ENCODE measurements around the gene PTCD2. TPM values are rescaled to one million over a fixed set of nuclear protein-coding genes. Genes with fewer than 3 reads are reported as not detected.
A peak's percentile ranks its signal among the peaks of the same experiment; 100 is the strongest.

Gene PTCD2
- total RNA-seq, 1 donor = 11.7 TPM

- no peak for TF ChIP-seq CTCF (IDR thresholded peaks at IDR 0.05; ENCODE audit: insufficient read depth, low read depth, low read length)
- H3K4me3 ChIP-seq (ENCODE audit: low read depth, low read length) = no peak overlapping the region
- DNase-seq (ENCODE audit: low read depth) = no peak
Measured at GRCh38 chr5:72364951-72365350, 44.8 kb downstream of the PTCD2 start.

- peak; percentile 75 for DNase-seq (ENCODE audit: low read depth)
Measured at GRCh38 chr5:72366324-72366976, 46.3 kb downstream of the PTCD2 start.

GRCh38 chr5:72368271-72368670, 48.1 kb downstream of the PTCD2 start:
- TF ChIP-seq CTCF (IDR thresholded peaks at IDR 0.05; ENCODE audit: insufficient read depth, low read depth, low read length) = no peak
- no peak overlapping the region for H3K4me3 ChIP-seq (ENCODE audit: low read depth, low read length)
- no peak for DNase-seq (ENCODE audit: low read depth)

More at GRCh38 chr5:72366324-72366976, 46.3 kb downstream of the PTCD2 start:
- no peak overlapping the region for H3K4me3 ChIP-seq (ENCODE audit: low read depth, low read length)
- TF ChIP-seq CTCF (IDR thresholded peaks at IDR 0.05; ENCODE audit: insufficient read depth, low read depth, low read length) = peak; percentile 77

- H3K4me3 ChIP-seq (ENCODE audit: low read depth, low read length) = no peak overlapping the region
- DNase-seq (ENCODE audit: low read depth) = no peak
- no peak for TF ChIP-seq CTCF (IDR thresholded peaks at IDR 0.05; ENCODE audit: insufficient read depth, low read depth, low read length)
Measured at GRCh38 chr5:72369301-72369700, 49.1 kb downstream of the PTCD2 start.

- TF ChIP-seq CTCF (IDR thresholded peaks at IDR 0.05; ENCODE audit: insufficient read depth, low read depth, low read length) = no peak
- no peak overlapping the region for H3K4me3 ChIP-seq (ENCODE audit: low read depth, low read length)
- DNase-seq (ENCODE audit: low read depth) = no peak
Measured at GRCh38 chr5:72369711-72370110, 49.5 kb downstream of the PTCD2 start.

- H3K4me3 ChIP-seq (ENCODE audit: low read depth, low read length) = no peak overlapping the region
- TF ChIP-seq CTCF (IDR thresholded peaks at IDR 0.05; ENCODE audit: insufficient read depth, low read depth, low read length) = no peak
- no peak for DNase-seq (ENCODE audit: low read depth)
Measured at GRCh38 chr5:72372331-72372730, 52.2 kb downstream of the PTCD2 start.

- no peak for DNase-seq (ENCODE audit: low read depth)
- TF ChIP-seq CTCF (IDR thresholded peaks at IDR 0.05; ENCODE audit: insufficient read depth, low read depth, low read length) = no peak
- no peak overlapping the region for H3K4me3 ChIP-seq (ENCODE audit: low read depth, low read length)
Measured at GRCh38 chr5:72372923-72373322, 52.8 kb downstream of the PTCD2 start.

Data from fibroblast of villous mesenchyme (primary cell).